Measurements from ENCODE around the gene PTCRA.

- TF ChIP-seq CTCF (IDR thresholded peaks at IDR 0.05; ENCODE audit: extremely low read depth in 1 of 2, insufficient read depth in 1 of 2, low read depth in 1 of 2, low read length in 2 of 2) (no peak), FOS (IDR thresholded peaks at IDR 0.05; ENCODE audit: borderline replicate concordance, insufficient read depth, low read length) (no peak)
Measured at GRCh38 chr6:42939810-42940167, 23.9 kb downstream of the PTCRA start.

All from endothelial cell of umbilical vein (primary cell).